BJ (cell line): ENCODE measurements around the gene PIK3R1. TPM values are rescaled to one million over a fixed set of nuclear protein-coding genes. Genes with fewer than 3 reads are reported as not detected.

Experiments used
- CTCF ChIA-PET: fragments of 350-600 bp; formaldehyde crosslinking; extraction: SDS; loops from one replicate; lab custom pipeline; 2021; ENCODE audit warnings: antibody characterized with exemption, inconsistent platforms; lab: Yijun Ruan, JAX
- POLR2A ChIA-PET: fragments of 300-600 bp; sonication (Branson Sonifier 250); formaldehyde crosslinking; extraction: SDS; loops from one replicate; lab custom pipeline; 2021; ENCODE audit warnings: antibody characterized with exemption; lab: Charles Lee
- DNase-seq: peaks from one replicate; pipeline ENCODE4 v3.0.0-alpha.2; 2011; ENCODE audit warnings: low read depth
- H3K27me3 ChIP-seq: 2 replicates; pipeline ENCODE4 v1.6.0; 2011; ENCODE audit warnings: low read length; ENCODE audit not compliant: control insufficient read depth, insufficient read depth
- H3K36me3 ChIP-seq: 2 replicates; pipeline ENCODE4 v1.5.1; 2011; ENCODE audit warnings: low read length; ENCODE audit not compliant: control insufficient read depth, insufficient read depth
- H3K4me3 ChIP-seq: 2 replicates; pipeline ENCODE4 v1.5.1; 2011; ENCODE audit warnings: low read depth, mild to moderate bottlenecking, control low read depth, low read length
- polyA plus RNA-seq: library from polyadenylated mRNA; depleted of rRNA; stranded (reverse); fragments of >200 nt; gene quantifications from 2 replicates; pipeline ENCODE4 v1.2.3, GENCODE V29; 2011
- TF ChIP-seq, protein P1 (sequence below): IDR thresholded peaks from 2 replicates; pipeline ENCODE4 v1.5.1; 2011; ENCODE audit warnings: low read depth, mild to moderate bottlenecking, control low read depth, inconsistent platforms, low read length, moderate library complexity; ENCODE audit not compliant: insufficient read depth

PIK3R1 gene
- polyA plus RNA-seq, 1 experiment, result 11.8 TPM

DNA sequence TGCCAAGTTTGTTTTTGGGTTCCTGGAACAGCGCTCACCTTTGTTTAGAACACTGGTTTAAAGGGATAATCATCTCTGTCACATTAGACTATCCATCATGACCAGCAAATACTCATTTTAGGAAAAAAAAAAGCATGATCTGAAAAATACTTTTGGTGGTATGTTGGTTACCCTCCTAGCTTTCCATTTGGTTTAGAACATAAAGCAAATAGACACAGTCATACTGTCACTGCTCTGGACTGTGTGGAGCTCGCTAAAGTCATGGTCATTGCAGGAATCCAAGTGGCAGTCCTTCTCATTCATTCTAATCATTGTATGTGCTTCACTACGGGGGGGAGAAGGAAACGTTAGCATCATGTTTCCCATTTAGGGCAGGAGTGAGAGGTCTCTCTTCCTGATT lies 83.5 kb downstream of the PIK3R1 start:
- ChIA-PET CTCF (interaction anchor here (0.8 to 1.1 kb wide), 2 partner anchors 19 to 145 kb away, joined by 3 to 4 read pairs; no protein-coding TSS in a partner anchor), POLR2A (no interaction called here)
- Histone ChIP-seq H3K4me3 (no peak overlapping the region), H3K27me3 (no peaks in the 10 kb centered on the region), H3K36me3 (peaks cover 17% of the 10 kb centered on the region)
- TF ChIP-seq, protein P1, sequence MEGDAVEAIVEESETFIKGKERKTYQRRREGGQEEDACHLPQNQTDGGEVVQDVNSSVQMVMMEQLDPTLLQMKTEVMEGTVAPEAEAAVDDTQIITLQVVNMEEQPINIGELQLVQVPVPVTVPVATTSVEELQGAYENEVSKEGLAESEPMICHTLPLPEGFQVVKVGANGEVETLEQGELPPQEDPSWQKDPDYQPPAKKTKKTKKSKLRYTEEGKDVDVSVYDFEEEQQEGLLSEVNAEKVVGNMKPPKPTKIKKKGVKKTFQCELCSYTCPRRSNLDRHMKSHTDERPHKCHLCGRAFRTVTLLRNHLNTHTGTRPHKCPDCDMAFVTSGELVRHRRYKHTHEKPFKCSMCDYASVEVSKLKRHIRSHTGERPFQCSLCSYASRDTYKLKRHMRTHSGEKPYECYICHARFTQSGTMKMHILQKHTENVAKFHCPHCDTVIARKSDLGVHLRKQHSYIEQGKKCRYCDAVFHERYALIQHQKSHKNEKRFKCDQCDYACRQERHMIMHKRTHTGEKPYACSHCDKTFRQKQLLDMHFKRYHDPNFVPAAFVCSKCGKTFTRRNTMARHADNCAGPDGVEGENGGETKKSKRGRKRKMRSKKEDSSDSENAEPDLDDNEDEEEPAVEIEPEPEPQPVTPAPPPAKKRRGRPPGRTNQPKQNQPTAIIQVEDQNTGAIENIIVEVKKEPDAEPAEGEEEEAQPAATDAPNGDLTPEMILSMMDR, result no peak
- DNase-seq, result no peak

DNA sequence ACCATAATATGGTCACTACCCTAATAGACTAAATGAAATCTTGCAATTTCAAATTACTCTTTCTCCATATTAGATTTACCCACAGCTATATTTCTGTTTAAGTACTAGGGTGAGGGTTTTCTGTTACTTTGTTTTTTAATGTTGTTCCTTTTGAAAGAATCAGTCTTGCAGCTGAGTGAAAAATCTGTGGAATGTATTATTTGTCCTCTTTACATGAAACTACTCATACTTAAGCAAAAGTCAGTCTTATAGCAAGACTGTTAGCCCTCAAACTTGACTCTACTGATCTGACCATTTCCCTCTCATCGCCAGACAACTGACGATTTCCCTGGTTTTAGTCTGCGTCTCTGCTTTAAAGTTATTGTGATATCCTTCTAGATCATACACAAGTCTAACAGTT lies 84.0 kb downstream of the PIK3R1 start:
- DNase-seq, result no peak
- H3K36me3 ChIP-seq, result peaks cover 15% of the 10 kb centered on the region
- ChIA-PET POLR2A (no interaction called here), CTCF (interaction anchor here (0.7 to 1.1 kb wide), 3 partner anchors 11 to 144 kb away, joined by 3 to 4 read pairs (median 3); no protein-coding TSS in a partner anchor)
- TF ChIP-seq, protein P1, result no peak
- no peak overlapping the region for H3K4me3 ChIP-seq
- no peaks in the 10 kb centered on the region for H3K27me3 ChIP-seq

- Histone ChIP-seq H3K36me3 (no peaks in the 10 kb centered on the region; the same call in 1 of the 2 replicates), H3K27me3 (no peaks in the 10 kb centered on the region), H3K4me3 (no peak overlapping the region)
- POLR2A ChIA-PET, result no interaction called here
- no peak for DNase-seq
- TF ChIP-seq, protein P1, result no peak
- CTCF ChIA-PET, result interaction anchor here (1.0 to 2.4 kb wide), 3 partner anchors 10 to 156 kb away, joined by 3 to 6 read pairs (median 5); no protein-coding TSS in a partner anchor
These were observed 87.6 kb downstream of the PIK3R1 start for GRCh38 chr5:68303038-68303738.

DNA sequence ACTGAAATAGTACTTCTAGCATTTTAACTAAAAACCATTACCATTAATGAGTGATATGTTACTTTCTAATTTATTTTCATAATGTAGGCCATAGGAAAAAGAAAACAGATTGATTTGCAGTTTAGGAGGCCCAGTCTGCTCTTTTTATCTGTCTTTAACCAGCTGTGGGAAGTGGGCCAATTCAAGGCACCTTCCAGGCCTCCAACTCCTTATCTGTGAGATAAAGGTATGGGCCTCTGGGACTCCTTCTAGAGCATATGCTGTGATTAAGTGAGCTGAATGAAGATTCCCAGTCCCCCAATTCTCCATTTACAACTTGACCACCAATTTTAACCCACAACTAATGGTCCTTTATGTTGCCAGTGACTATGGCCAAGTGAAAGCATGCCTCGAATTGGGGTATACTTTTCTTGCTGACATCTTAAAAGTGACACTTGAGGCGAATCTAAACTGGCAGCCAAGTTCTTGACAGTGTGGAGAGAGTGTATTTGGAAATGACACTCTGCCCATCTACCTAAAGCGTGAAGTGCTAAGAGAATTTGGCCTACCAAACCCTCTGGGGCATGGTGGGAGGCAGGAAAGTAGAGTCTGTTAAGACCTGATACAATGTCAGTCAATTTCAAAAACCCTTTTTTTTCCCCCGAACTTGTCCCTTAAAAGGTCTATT lies 88.3 kb downstream of the PIK3R1 start:
- CTCF ChIA-PET, result no interaction called here
- no peak overlapping the region for H3K4me3 ChIP-seq
- no peaks in the 10 kb centered on the region for H3K27me3 ChIP-seq
- no peak for DNase-seq
- H3K36me3 ChIP-seq, result no peaks in the 10 kb centered on the region; the same call in 1 of the 2 replicates
- TF ChIP-seq, protein P1, result no peak
- POLR2A ChIA-PET, result no interaction called here

- TF ChIP-seq, protein P1, result no peak
- no peak for DNase-seq
- Histone ChIP-seq H3K36me3 (no peaks in the 10 kb centered on the region; the same call in 1 of the 2 replicates), H3K27me3 (no peaks in the 10 kb centered on the region), H3K4me3 (no peak overlapping the region)
- CTCF ChIA-PET, result no interaction called here
- POLR2A ChIA-PET, result no interaction called here
These were observed 89.0 kb downstream of the PIK3R1 start for GRCh38 chr5:68304421-68305052.
